WTC11 (cell line): Measurements from ENCODE around the gene ANKRD52. TPM values are rescaled to one million over a fixed set of nuclear protein-coding genes. Genes with fewer than 3 reads are reported as not detected.

Experiments used
- ATAC-seq: fragments of 200-7000 bp; cut with Tn5 transposase; 2 replicates; pipeline ENCODE4 v1.10.0; 2021; ENCODE audit warnings: mild to moderate bottlenecking, moderate library complexity
- CTCF ChIA-PET: fragments of 300-600 bp; sonication (Branson Sonifier 250); formaldehyde crosslinking; loops from one replicate; lab custom pipeline; 2021; ENCODE audit warnings: antibody characterized with exemption; lab: Charles Lee
- POLR2A ChIA-PET: fragments of 350-600 bp; sonication (Branson Sonifier 250); formaldehyde crosslinking; loops from one replicate; lab custom pipeline; 2021; ENCODE audit warnings: antibody characterized with exemption; lab: Charles Lee
- DNase-seq: peaks from one replicate; pipeline ENCODE4 v3.0.0; 2021; ENCODE audit warnings: low spot score
- H3K27ac Mint-ChIP-seq: 2 replicates; pipeline ENCODE4 v1.8.0; 2021; ENCODE audit warnings: mixed read lengths
- H3K27me3 Mint-ChIP-seq: 2 replicates; pipeline ENCODE4 v1.8.0; 2021; ENCODE audit warnings: low read depth, mild to moderate bottlenecking, moderate library complexity, mixed read lengths
- H3K36me3 Mint-ChIP-seq: 2 replicates; pipeline ENCODE4 v1.8.0; 2021; ENCODE audit warnings: mixed read lengths
- H3K4me1 Mint-ChIP-seq: 2 replicates; pipeline ENCODE4 v1.8.0; 2022; ENCODE audit warnings: mixed read lengths
- H3K4me3 Mint-ChIP-seq: 2 replicates; pipeline ENCODE4 v1.8.0; 2021; ENCODE audit warnings: mild to moderate bottlenecking, moderate library complexity, mixed read lengths
- H3K9me3 Mint-ChIP-seq: 2 replicates; pipeline ENCODE4 v1.8.0; 2021; ENCODE audit warnings: mixed read lengths
- ARID4B ChIP-seq: sonication (generic); formaldehyde crosslinking; IDR thresholded peaks from 2 replicates; pipeline ENCODE4 v1.8.0; 2023; ENCODE audit warnings: missing genetic modification reagents, mild to moderate bottlenecking, borderline replicate concordance
- E2F1 ChIP-seq: sonication (generic); formaldehyde crosslinking; IDR thresholded peaks from 2 replicates; pipeline ENCODE4 v1.8.0; 2022; ENCODE audit warnings: mild to moderate bottlenecking, missing genetic modification reagents
- EMX1 ChIP-seq: fragments of 250-450 bp; sonication (Bioruptor Pico); IDR thresholded peaks from 2 replicates; pipeline ENCODE4 v1.8.0; 2021; ENCODE audit warnings: mild to moderate bottlenecking
- ESRRA ChIP-seq: sonication (generic); formaldehyde crosslinking; IDR thresholded peaks from 2 replicates; pipeline ENCODE4 v1.8.1; 2022; ENCODE audit warnings: mild to moderate bottlenecking, missing genetic modification reagents, borderline replicate concordance
- FOXK1 ChIP-seq: sonication (generic); formaldehyde crosslinking; IDR thresholded peaks from 2 replicates; pipeline ENCODE4 v1.8.0; 2022; ENCODE audit warnings: mild to moderate bottlenecking, moderate library complexity, missing genetic modification reagents
- JUN ChIP-seq: sonication (generic); formaldehyde crosslinking; IDR thresholded peaks from 2 replicates; pipeline ENCODE4 v1.8.0; 2023; ENCODE audit warnings: mild to moderate bottlenecking, missing genetic modification reagents
- MAX ChIP-seq: sonication (generic); formaldehyde crosslinking; IDR thresholded peaks from 2 replicates; pipeline ENCODE4 v1.8.0; 2022; ENCODE audit warnings: mild to moderate bottlenecking, missing genetic modification reagents
- OVOL2 ChIP-seq: fragments of 250-450 bp; sonication (Bioruptor Pico); IDR thresholded peaks from 2 replicates; pipeline ENCODE4 v1.9.0; 2021; ENCODE audit warnings: mild to moderate bottlenecking, borderline replicate concordance
- USF2 ChIP-seq: sonication (generic); formaldehyde crosslinking; IDR thresholded peaks from 2 replicates; pipeline ENCODE4 v1.8.1; 2023; ENCODE audit warnings: mild to moderate bottlenecking, missing genetic modification reagents, moderate library complexity
- ZNF532 ChIP-seq: fragments of 250-450 bp; sonication (Bioruptor Pico); IDR thresholded peaks from 2 replicates; pipeline ENCODE4 v1.9.0; 2021; ENCODE audit warnings: mild to moderate bottlenecking, borderline replicate concordance
- total RNA-seq: library from RNA; stranded (reverse); gene quantifications from 3 replicates; pipeline ENCODE4 v1.2.3, GENCODE V29; 2021

Gene ANKRD52
- total RNA-seq, 1 experiment from 2014 or later: 41.2 TPM

GRCh38 chr12:56260921-56261320 lies 2.7 kb upstream of the ANKRD52 start:
- ChIA-PET POLR2A (no interaction called here), CTCF (interaction anchor here (0.6 to 1.9 kb wide), 4 partner anchors 30 to 99 kb away, joined by 3 to 5 read pairs (median 4); partner anchors contain the start of genes RNF41, SMARCC2 and STAT2)
- H3K36me3 Mint-ChIP-seq: peaks cover 4% of the 10 kb centered on the region
- no peak overlapping the region for H3K4me3 Mint-ChIP-seq
- H3K27ac Mint-ChIP-seq: no peak overlapping the region
- TF ChIP-seq MAX (no peak), ZNF532 (CRISPR knock-in tag) (no peak), EMX1 (CRISPR knock-in tag) (no peak), FOXK1 (CRISPR knock-in tag) (no peak), OVOL2 (CRISPR knock-in tag) (no peak)
- H3K27me3 Mint-ChIP-seq: 0 out of 2 replicates have a peak, but pooled peaks cover 4% of the 10 kb centered on the region
- no peaks in the 10 kb centered on the region for H3K9me3 Mint-ChIP-seq
- ATAC-seq (no peak), DNase-seq (no peak)
- peaks cover 21% of the 10 kb centered on the region for H3K4me1 Mint-ChIP-seq

- H3K9me3 Mint-ChIP-seq: no peaks in the 10 kb centered on the region
- H3K27ac Mint-ChIP-seq: no peak overlapping the region; the same call in 1 of the 2 replicates
- POLR2A ChIA-PET: interaction anchor here (1.4 kb wide), 1 partner anchor 38 kb away, joined by 3 read pairs; no protein-coding TSS in a partner anchor
- peaks cover 9% of the 10 kb centered on the region for H3K36me3 Mint-ChIP-seq
- no peak overlapping the region for H3K4me3 Mint-ChIP-seq
- ATAC-seq (no peak), DNase-seq (no peak)
- TF ChIP-seq USF2 (CRISPR knock-in tag): no peak
- TF ChIP-seq ARID4B (CRISPR knock-in tag): no peak
- no peak for TF ChIP-seq JUN (CRISPR knock-in tag)
- TF ChIP-seq ESRRA (CRISPR knock-in tag): no peak
- TF ChIP-seq MAX: no peak
- no peak for TF ChIP-seq E2F1 (CRISPR knock-in tag)
- 0 out of 2 replicates have a peak, but pooled peaks cover 4% of the 10 kb centered on the region for H3K27me3 Mint-ChIP-seq
- peaks cover 18% of the 10 kb centered on the region for H3K4me1 Mint-ChIP-seq
- CTCF ChIA-PET: interaction anchor here (0.6 to 1.9 kb wide), 4 partner anchors 29 to 100 kb away, joined by 3 to 5 read pairs (median 4); partner anchors contain the start of genes RNF41, SMARCC2 and STAT2
Observed at GRCh38 chr12:56260380-56260779, 2.2 kb upstream of the ANKRD52 start.
